HepG2 (cell line): ENCODE results near the gene FRS2. TPM values are rescaled to one million over a fixed set of nuclear protein-coding genes. Genes with fewer than 3 reads are reported as not detected.

Source experiments
- ARID4A ChIP-seq: sonication (generic); formaldehyde crosslinking; IDR thresholded peaks from 2 replicates; pipeline ENCODE4 v1.5.0; 2020; ENCODE audit warnings: mild to moderate bottlenecking, missing genetic modification reagents, borderline replicate concordance
- HINFP ChIP-seq: sonication (generic); formaldehyde crosslinking; IDR thresholded peaks from 2 replicates; pipeline ENCODE4 v1.4.0; 2020; ENCODE audit warnings: low read depth, mild to moderate bottlenecking, missing genetic modification reagents
- HMGXB3 ChIP-seq: sonication (generic); formaldehyde crosslinking; IDR thresholded peaks from 2 replicates; pipeline ENCODE4 v1.4.0; 2020; ENCODE audit warnings: missing genetic modification reagents, borderline replicate concordance
- MYPOP ChIP-seq: sonication (generic); formaldehyde crosslinking; IDR thresholded peaks from 2 replicates; pipeline ENCODE4 v1.8.1; 2023; ENCODE audit warnings: mild to moderate bottlenecking, moderate library complexity, missing genetic modification reagents
- PATZ1 ChIP-seq: sonication (generic); formaldehyde crosslinking; IDR thresholded peaks from 2 replicates; pipeline ENCODE4 v1.4.0; 2020; ENCODE audit warnings: missing genetic modification reagents
- THAP8 ChIP-seq: sonication (generic); formaldehyde crosslinking; IDR thresholded peaks from 2 replicates; pipeline ENCODE4 v1.5.1; 2020; ENCODE audit warnings: missing genetic modification reagents, mild to moderate bottlenecking, borderline replicate concordance
- ZBTB46 ChIP-seq: sonication (generic); formaldehyde crosslinking; IDR thresholded peaks from 2 replicates; pipeline ENCODE4 v1.4.0; 2020; ENCODE audit warnings: mild to moderate bottlenecking, missing genetic modification reagents, borderline replicate concordance
- ZNF20 ChIP-seq: sonication (generic); formaldehyde crosslinking; IDR thresholded peaks from 2 replicates; pipeline ENCODE4 v1.4.0; 2020; ENCODE audit warnings: mild to moderate bottlenecking, moderate library complexity, missing genetic modification reagents
- ZNF629 ChIP-seq: sonication (generic); formaldehyde crosslinking; conservative IDR thresholded peaks from 2 replicates; pipeline ENCODE4 v1.5.0; 2020; ENCODE audit warnings: missing genetic modification reagents
- polyA plus RNA-seq, 8 experiments: library from polyadenylated mRNA; depleted of rRNA in 3 of 8; stranded (reverse) in 7 of 8; unstranded in 1 of 8; fragments of >200 nt; fragmentation: Illumina TruSeq in 4 of 8; extraction: Trizol in 4 of 8; gene quantifications; 2 replicates each; pipeline versions ENCODE4 v1.2.1 to v1.2.3, GENCODE V29; 2011 to 2016; ENCODE audit warnings: low read depth in 4 of 8, missing spikeins in 1 of 8, mixed read lengths in 1 of 8; ENCODE audit not compliant: insufficient read depth in 1 of 8
- total RNA-seq, 5 experiments: library from RNA; depleted of rRNA; stranded (reverse); fragments of >200 nt; fragmentation: Illumina TruSeq; extraction: Trizol; gene quantifications; 2 replicates each; pipeline ENCODE4 v1.2.3, GENCODE V29; 2016; ENCODE audit warnings: low read depth in 1 of 5

Gene FRS2
- total and polyA plus RNA-seq, 2 of the 13 experiments (the other 11 are each of a cell fraction or from before 2014, with no cell fraction given), result 8.3 to 16.8 TPM

- TF ChIP-seq HINFP (CRISPR knock-in tag), result peak; percentile 75; the same call in 1 of the 2 replicates
- peak; percentile 71; the same call in 1 of the 2 replicates for TF ChIP-seq HMGXB3
- TF ChIP-seq PATZ1 (CRISPR knock-in tag), result no peak
- TF ChIP-seq MYPOP (CRISPR knock-in tag), result peak; percentile 78
- TF ChIP-seq THAP8 (CRISPR knock-in tag), result peak; percentile 93; the same call in 1 of the 2 replicates
- 0 out of 2 replicates have a peak, but pooled peaks have one; percentile 89 for TF ChIP-seq ZNF20 (CRISPR knock-in tag)
- TF ChIP-seq ZNF629 (CRISPR knock-in tag), result 0 out of 2 replicates have a peak, but pooled peaks have one; percentile 46
- TF ChIP-seq ARID4A (CRISPR knock-in tag), result peak; percentile 99
- no peak for TF ChIP-seq ZBTB46 (CRISPR knock-in tag)
Measured at GRCh38 chr12:69585189-69586062, 115.2 kb downstream of the FRS2 start, which contains the start of gene CCT2 (continued).
